Body of pancreas (tissue), 4 donors: ENCODE results near the gene LSM11. TPM values are rescaled to one million over a fixed set of nuclear protein-coding genes. Genes with fewer than 3 reads are reported as not detected.

ENCODE experiments used
- ATAC-seq: fragments of 150-250 bp; one replicate; pipeline ENCODE4 v1.9.1; 2016
- DNase-seq, 4 donors: peaks; one replicate each; pipeline ENCODE4 v3.0.0-alpha.2; 2019
- H3K27ac ChIP-seq, 4 donors: fragments of 200-600 bp; sonication (generic); 1 replicate in 3 of 4; 2 replicates in 1 of 4; pipeline versions ENCODE4 v1.5.1 to v1.6.1; 2016 to 2019; ENCODE audit warnings: mild to moderate bottlenecking in 1 of 4, mixed read lengths in 1 of 4, moderate library complexity in 1 of 4
- H3K27me3 ChIP-seq, 2 donors: fragments of 200-600 bp; sonication (generic); one replicate each; pipeline ENCODE4 v1.6.0; 2016; ENCODE audit warnings: mild to moderate bottlenecking in 1 of 2
- H3K36me3 ChIP-seq, 2 donors: fragments of 200-600 bp; sonication (generic); replicated peaks in 1 of 2; 2 replicates each; pipeline ENCODE4 v1.5.1; 2016; ENCODE audit warnings: low read depth in 2 of 2; ENCODE audit not compliant: insufficient read depth in 1 of 2
- H3K4me1 ChIP-seq: fragments of 200-600 bp; sonication (generic); one replicate; pipeline ENCODE4 v1.6.0; 2016
- H3K4me3 ChIP-seq, 2 donors: fragments of 200-600 bp; sonication (generic); 1 replicate in 1 of 2; 2 replicates in 1 of 2; pipeline ENCODE4 v1.5.1; 2016 to 2019
- H3K9me3 ChIP-seq, 3 donors: fragments of 200-600 bp; sonication (generic); 1 replicate in 2 of 3; 2 replicates in 1 of 3; pipeline ENCODE4 v1.5.1; 2016
- POLR2A ChIP-seq, 3 donors: fragments of 450-650 bp; IDR thresholded peaks; one replicate each; pipeline ENCODE4 v1.6.1; 2016; ENCODE audit warnings: antibody characterized with exemption in 3 of 3, mild to moderate bottlenecking in 2 of 3
- WGBS, 2 donors: methylation state at CpG; one replicate each; pipeline ENCODE4 v1.1.5; 2017; 5-methylcytosine and 5-hydroxymethylcytosine counted together
- intact Hi-C: fragments of 100-400 bp; cut with DNase I; formaldehyde crosslinking; loops from one replicate; pipeline ENCODE4 v1.15.1; 2023
- total RNA-seq, 2 donors: library from RNA; depleted of rRNA; stranded (reverse); fragments of >200 nt; gene quantifications; one replicate each; pipeline ENCODE4 v1.1.0, GENCODE V29; 2016
- TF ChIP-seq, protein P1 (sequence below), 7 experiments: fragments of 450-650 bp in 4 of 7; fragments of 200-600 bp in 3 of 7; sonication (generic) in 3 of 7; IDR thresholded peaks; one replicate each; pipeline ENCODE4 v1.5.1; 2016 to 2019; ENCODE audit warnings: antibody characterized with exemption in 7 of 7

Gene LSM11
- total RNA-seq, 2 donors from 2014 or later, result 1.3 to 3.6 TPM

DNA sequence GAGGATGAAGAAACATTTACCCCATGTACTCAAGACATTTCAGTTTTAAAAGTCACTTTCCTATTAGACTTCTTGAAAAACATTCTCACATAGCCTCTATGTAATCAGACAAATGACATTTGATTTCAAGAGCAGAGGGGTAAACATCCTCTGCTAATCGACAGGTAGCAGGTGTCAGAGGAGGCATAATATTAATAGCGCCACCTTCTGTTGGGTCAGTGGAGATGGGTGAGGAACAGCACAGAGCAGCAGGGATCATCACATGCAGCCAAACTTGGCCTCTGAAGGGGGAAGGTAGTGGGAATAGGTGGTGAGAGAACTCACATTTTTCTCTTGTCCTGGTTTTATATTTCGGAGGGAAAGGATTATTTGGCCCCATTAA lies 3.3 kb upstream of the LSM11 start:
- no peaks in the 10 kb centered on the region for H3K27me3 ChIP-seq
- no peak overlapping the region for H3K27ac ChIP-seq
- intact Hi-C loops, result no loop called here
- ATAC-seq (no peak), DNase-seq (no peak)
- H3K36me3 ChIP-seq, result peaks cover 0 to under 1% of the 10 kb centered on the region in 2 donors
- peaks cover 15% of the 10 kb centered on the region for H3K4me1 ChIP-seq
- H3K9me3 ChIP-seq, result no peaks in the 10 kb centered on the region
- 22 to 33% methylated on average over 3 of the region's 3 CpGs for WGBS, 2 donors
- TF ChIP-seq POLR2A (IDR thresholded peaks at IDR 0.05), result no peak
- TF ChIP-seq, protein P1, sequence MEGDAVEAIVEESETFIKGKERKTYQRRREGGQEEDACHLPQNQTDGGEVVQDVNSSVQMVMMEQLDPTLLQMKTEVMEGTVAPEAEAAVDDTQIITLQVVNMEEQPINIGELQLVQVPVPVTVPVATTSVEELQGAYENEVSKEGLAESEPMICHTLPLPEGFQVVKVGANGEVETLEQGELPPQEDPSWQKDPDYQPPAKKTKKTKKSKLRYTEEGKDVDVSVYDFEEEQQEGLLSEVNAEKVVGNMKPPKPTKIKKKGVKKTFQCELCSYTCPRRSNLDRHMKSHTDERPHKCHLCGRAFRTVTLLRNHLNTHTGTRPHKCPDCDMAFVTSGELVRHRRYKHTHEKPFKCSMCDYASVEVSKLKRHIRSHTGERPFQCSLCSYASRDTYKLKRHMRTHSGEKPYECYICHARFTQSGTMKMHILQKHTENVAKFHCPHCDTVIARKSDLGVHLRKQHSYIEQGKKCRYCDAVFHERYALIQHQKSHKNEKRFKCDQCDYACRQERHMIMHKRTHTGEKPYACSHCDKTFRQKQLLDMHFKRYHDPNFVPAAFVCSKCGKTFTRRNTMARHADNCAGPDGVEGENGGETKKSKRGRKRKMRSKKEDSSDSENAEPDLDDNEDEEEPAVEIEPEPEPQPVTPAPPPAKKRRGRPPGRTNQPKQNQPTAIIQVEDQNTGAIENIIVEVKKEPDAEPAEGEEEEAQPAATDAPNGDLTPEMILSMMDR (IDR thresholded peaks at IDR 0.05), result peak in 6 of 7 experiments; percentile 14 to 36 (median 22)
- no peak overlapping the region for H3K4me3 ChIP-seq

DNA sequence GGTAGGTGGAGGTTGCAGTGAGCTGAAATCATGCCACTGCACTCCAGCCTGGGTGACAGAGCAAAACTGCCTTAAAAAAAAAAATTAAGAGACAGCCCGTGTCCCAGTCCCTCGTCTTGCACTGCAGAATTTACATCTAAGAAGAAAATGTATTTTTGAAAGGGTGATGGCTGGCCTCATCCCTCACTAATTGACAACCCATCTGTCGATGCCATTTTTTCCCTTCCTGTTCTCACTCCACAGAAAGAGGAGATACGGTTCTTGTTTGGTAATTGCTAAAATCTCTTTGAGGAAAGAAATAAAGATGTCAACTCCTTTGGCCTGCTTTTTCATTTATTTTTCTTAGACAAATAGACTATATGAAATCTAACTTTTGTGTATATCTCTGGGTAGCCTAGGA lies 2.4 kb upstream of the LSM11 start:
- no peak overlapping the region for H3K4me3 ChIP-seq
- no peak overlapping the region for H3K27ac ChIP-seq
- ATAC-seq (no peak), DNase-seq (no peak)
- TF ChIP-seq, protein P1 (IDR thresholded peaks at IDR 0.05), result no peak
- no peak for TF ChIP-seq POLR2A (IDR thresholded peaks at IDR 0.05)
- no peaks in the 10 kb centered on the region for H3K36me3 ChIP-seq
- H3K4me1 ChIP-seq, result peaks cover 18% of the 10 kb centered on the region
- H3K9me3 ChIP-seq, result no peaks in the 10 kb centered on the region
- no peaks in the 10 kb centered on the region for H3K27me3 ChIP-seq
- intact Hi-C loops, result no loop called here
- WGBS, 2 donors, result 57 to 59% methylated on average over 4 of the region's 4 CpGs

DNA sequence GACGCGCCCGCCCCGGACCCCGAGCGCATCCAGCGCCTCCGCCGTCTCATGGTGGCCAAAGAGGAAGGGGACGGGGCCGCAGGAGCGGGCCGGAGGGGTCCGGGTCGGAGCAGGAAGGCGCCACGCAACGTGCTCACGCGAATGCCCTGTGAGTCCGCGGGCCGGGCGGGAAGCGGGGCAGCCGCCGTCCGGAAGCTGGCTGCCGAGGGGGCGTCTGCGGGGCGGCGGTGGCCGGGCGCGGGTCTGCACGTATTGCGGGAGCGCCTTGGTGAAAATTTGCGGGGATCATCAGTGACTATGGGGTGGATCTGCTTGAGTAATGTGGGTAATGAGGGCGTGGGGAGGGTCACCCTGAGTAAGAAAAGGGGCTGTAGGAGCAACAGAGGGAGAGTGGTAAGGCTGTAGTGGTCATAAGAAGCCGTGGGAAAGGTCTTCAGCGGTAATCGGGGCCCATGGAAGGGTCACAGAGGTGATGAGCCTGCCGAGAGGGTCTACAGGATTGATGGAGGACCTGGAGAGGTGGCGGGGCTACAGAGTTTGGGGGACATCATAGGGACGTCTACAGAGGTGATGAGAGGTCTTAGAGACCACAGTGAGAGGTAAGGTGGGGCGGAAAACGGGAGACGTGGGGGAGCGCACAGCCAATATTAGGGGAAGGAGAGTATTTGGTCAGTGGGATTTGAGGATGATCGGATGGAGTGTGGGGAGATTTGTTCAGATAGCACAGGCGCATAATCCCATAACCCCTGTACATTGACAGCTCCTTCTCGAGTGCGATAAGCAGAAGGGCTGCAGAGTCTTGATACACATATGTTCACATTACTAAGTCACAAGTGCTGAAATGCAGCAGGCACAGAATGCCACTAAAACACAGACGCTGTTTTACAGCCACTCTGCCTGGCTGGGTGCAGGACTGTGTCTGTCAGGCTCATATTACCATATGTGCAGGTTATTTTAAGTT lies 819 bp downstream of the LSM11 start:
- 2 to 9% methylated on average over 32 to 55 of the region's 56 CpGs for WGBS, 2 donors
- intact Hi-C loops, result no loop called here
- TF ChIP-seq POLR2A (IDR thresholded peaks at IDR 0.05), result no peak
- TF ChIP-seq, protein P1 (IDR thresholded peaks at IDR 0.05), result no peak

DNA sequence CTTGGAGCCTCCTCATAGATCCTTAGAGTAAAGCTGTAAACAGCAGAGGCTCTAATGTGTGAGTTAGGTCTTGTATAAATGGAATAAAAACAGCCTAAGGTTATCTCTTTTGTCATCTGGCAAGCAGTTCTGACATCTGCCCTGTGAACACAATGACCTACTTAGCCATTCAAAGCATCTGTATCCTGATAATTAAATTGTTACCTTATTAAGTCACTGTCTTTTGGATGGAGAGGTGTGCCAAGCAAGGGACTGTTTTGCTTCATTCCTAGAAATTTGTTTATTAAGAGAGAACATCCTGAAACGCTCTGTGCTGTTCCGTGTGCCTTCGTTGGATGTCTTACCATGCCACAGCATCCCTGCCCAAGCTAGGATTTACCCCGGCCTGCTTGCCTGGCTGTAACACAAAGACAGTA lies 1.5 kb downstream of the LSM11 start:
- H3K4me3 ChIP-seq, result no peak overlapping the region
- no peaks in the 10 kb centered on the region for H3K36me3 ChIP-seq
- H3K27me3 ChIP-seq, result no peaks in the 10 kb centered on the region
- TF ChIP-seq, protein P1 (IDR thresholded peaks at IDR 0.05), result no peak
- no peak for TF ChIP-seq POLR2A (IDR thresholded peaks at IDR 0.05)
- intact Hi-C loops, result no loop called here
- ATAC-seq (no peak), DNase-seq (no peak)
- H3K4me1 ChIP-seq, result peaks cover 18% of the 10 kb centered on the region
- 80 to 81% methylated on average over 4 of the region's 4 CpGs for WGBS, 2 donors
- no peaks in the 10 kb centered on the region for H3K9me3 ChIP-seq
- H3K27ac ChIP-seq, result no peak overlapping the region

More for the DNA sequence above, 819 bp downstream of the LSM11 start:
- H3K4me3 ChIP-seq, result peak overlapping the region; percentile 61 to 90
- peaks cover 18% of the 10 kb centered on the region for H3K4me1 ChIP-seq
- no peak for ATAC-seq
- DNase-seq, result peak in 3 of 4 donors; percentile 13 to 26 (median 19)
- no peaks in the 10 kb centered on the region for H3K9me3 ChIP-seq
- H3K27ac ChIP-seq, result peak overlapping the region in 1 of 4 donors; percentile 59
- no peaks in the 10 kb centered on the region for H3K27me3 ChIP-seq
- H3K36me3 ChIP-seq, result no peaks in the 10 kb centered on the region
